Measurements from ENCODE around the gene OBP2B.
"Not testable (repeated sequence)": the region's sequence is repeated elsewhere in the genome, so short reads cannot be mapped to it uniquely, and the experiment has no call there.

Gene OBP2B

DNA sequence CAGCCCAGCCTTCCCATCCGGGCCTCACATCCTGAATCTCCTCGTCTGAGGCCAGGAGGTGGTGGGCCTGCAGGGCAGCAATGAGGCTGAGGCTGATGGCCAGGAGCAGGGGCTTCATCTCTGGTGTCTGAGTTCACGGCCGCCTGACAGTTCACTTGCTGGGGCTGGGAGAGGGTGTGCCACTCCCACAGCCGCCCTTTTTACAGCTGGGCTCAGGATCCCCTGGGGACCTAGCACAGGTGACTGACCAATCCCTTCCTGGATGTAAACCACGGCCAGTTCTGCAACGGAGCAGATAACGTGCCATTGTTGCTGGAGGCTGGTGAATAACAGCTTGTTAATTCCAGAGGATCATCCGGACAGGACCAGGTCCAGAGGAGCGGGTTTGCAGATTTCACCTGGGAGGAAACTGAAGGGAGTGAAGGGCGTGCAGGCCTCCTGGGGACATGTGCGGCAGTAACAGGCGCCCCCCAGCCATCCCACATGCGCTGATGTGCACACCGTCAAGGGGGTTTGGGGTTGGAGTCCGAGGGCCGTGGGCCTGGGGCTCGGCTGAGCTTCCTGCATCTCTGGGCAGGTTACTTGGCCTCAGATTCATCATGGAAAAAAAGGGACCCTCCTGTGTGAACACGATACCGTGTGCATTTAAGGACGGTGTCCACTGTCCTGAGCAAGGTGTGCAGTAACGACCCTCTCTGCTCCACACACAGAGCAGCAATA, 19.6 kb upstream of the OBP2B start:
- H3K4me1 ChIP-seq (ENCODE audit: control insufficient read depth, insufficient read depth, low read length); H3K27ac ChIP-seq (ENCODE audit: low read depth, low read length); H3K9ac ChIP-seq (ENCODE audit: low read depth, low read length); H3K4me3 ChIP-seq (ENCODE audit: low read depth, low read length); H3K27me3 ChIP-seq (ENCODE audit: control insufficient read depth, insufficient read depth, low read length); H3K36me3 ChIP-seq (ENCODE audit: control insufficient read depth, insufficient read depth, low read length); H3K9me3 ChIP-seq (ENCODE audit: control insufficient read depth, insufficient read depth, low read length): not testable (repeated sequence)

DNA sequence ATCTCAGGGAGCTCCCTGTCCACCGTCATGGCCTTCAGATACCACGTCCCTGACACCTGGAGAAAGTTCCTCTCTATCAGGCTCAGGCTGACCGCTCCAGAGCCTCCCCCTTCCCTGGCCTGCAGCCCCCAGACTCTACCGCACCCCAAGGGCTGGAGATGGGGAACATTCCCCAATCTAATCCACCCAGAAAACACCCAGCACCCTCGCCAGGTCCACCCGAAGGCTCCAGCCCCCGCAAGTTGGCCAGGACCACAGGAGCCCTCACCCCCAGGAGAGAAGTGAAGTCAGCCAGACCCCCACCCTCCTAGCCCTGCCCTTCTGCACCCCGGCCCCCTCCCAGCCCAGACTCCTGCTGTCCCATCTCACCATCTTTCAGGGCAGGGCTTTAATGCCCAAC, 18.9 kb upstream of the OBP2B start:
- not testable (repeated sequence) for H3K4me1 ChIP-seq (ENCODE audit: control insufficient read depth, insufficient read depth, low read length); H3K27ac ChIP-seq (ENCODE audit: low read depth, low read length); H3K36me3 ChIP-seq (ENCODE audit: control insufficient read depth, insufficient read depth, low read length); H3K4me3 ChIP-seq (ENCODE audit: low read depth, low read length); H3K9ac ChIP-seq (ENCODE audit: low read depth, low read length); H3K27me3 ChIP-seq (ENCODE audit: control insufficient read depth, insufficient read depth, low read length); H3K9me3 ChIP-seq (ENCODE audit: control insufficient read depth, insufficient read depth, low read length)

DNA sequence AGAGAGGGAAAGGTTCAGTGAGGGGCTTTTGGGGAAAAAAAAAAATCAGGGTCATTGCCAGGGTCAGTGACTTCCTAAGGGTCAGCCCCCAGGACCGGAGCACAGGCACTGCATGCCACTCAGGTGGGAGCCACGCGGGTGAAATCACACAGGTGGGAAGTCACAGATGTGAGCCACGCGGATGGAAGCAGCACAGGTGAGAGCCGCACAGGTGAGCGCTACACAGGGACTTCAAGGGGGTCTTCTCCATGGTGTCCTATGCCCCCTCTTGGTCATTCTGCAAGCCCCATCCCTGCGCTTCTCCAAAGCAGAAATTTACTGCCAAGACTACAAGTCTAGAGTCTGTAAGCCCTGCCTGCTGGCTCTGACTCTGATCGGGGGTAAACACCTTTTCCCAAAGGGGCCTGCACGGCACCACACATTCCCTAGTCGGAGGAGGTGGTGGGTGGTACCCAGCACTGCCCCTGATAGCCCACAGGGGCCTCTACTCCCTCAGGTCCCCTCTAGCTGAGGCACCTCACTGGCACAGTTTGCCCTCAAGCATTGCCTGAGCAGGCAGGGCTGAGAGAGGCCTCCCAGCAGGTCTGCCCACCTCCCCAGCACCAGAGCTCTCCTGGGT, 18.3 kb upstream of the OBP2B start:
- H3K27me3 ChIP-seq (ENCODE audit: control insufficient read depth, insufficient read depth, low read length) = no peaks in the 10 kb centered on the region; the same call in 1 of the 2 replicates
- no peak overlapping the region for H3K4me3 ChIP-seq (ENCODE audit: low read depth, low read length)
- H3K9ac ChIP-seq (ENCODE audit: low read depth, low read length) = no peak overlapping the region
- H3K4me1 ChIP-seq (ENCODE audit: control insufficient read depth, insufficient read depth, low read length) = no peaks in the 10 kb centered on the region
- no peak overlapping the region for H3K27ac ChIP-seq (ENCODE audit: low read depth, low read length)
- H3K36me3 ChIP-seq (ENCODE audit: control insufficient read depth, insufficient read depth, low read length) = no peaks in the 10 kb centered on the region
- H3K9me3 ChIP-seq (ENCODE audit: control insufficient read depth, insufficient read depth, low read length) = no peaks in the 10 kb centered on the region

DNA sequence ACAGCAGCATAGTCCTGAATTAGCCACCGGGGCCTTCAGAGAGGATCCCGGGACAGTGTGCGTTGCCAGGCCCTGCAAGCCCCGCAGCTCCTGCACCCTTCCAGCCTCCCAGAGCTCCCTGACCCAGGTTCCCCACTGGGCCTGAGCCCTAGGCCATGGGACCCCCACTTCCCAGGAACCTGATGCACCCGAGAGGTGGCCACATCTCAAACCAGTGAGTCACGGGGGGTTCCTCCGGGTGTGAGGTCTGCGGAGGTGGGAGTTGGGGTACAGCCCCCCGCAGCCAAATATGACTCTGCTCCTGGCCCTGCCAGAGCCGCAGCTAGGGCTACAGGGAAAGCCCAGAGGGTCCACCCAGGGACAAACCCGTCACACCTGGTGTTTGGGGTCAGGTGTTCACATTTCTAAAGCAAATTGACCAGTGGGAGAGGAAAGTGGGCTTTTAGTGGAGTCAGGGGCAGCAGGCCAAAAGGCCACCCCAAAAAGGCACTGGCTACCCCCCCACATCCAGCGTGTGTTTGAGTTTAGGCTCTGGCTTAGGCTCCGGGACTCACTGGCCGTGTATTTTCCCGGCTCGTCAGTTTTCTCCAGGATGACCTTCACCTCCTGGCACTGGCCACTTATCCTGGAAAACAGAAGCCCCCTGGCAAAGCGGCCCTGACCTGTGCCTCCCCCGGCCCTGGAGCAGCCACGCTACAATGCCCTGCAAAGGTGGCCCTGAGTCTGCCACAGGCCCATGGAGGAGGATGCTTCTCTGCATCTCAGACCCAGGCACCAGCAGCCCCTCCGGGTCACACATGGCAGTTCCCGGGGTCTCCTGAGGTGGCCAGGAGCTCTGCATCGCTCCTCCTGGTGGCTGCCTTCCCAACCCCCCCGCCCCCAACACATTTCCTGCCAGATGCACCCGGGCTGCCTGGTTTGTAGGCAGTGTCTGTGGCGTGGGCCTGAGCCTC, 17.4 kb upstream of the OBP2B start:
- Histone ChIP-seq H3K4me3 (ENCODE audit: low read depth, low read length) (no peak overlapping the region), H3K27ac (ENCODE audit: low read depth, low read length) (no peak overlapping the region), H3K9ac (ENCODE audit: low read depth, low read length) (no peak overlapping the region), H3K36me3 (ENCODE audit: control insufficient read depth, insufficient read depth, low read length) (no peaks in the 10 kb centered on the region), H3K4me1 (ENCODE audit: control insufficient read depth, insufficient read depth, low read length) (no peaks in the 10 kb centered on the region), H3K27me3 (ENCODE audit: control insufficient read depth, insufficient read depth, low read length) (no peaks in the 10 kb centered on the region; the same call in 1 of the 2 replicates), H3K9me3 (ENCODE audit: control insufficient read depth, insufficient read depth, low read length) (no peaks in the 10 kb centered on the region)

DNA sequence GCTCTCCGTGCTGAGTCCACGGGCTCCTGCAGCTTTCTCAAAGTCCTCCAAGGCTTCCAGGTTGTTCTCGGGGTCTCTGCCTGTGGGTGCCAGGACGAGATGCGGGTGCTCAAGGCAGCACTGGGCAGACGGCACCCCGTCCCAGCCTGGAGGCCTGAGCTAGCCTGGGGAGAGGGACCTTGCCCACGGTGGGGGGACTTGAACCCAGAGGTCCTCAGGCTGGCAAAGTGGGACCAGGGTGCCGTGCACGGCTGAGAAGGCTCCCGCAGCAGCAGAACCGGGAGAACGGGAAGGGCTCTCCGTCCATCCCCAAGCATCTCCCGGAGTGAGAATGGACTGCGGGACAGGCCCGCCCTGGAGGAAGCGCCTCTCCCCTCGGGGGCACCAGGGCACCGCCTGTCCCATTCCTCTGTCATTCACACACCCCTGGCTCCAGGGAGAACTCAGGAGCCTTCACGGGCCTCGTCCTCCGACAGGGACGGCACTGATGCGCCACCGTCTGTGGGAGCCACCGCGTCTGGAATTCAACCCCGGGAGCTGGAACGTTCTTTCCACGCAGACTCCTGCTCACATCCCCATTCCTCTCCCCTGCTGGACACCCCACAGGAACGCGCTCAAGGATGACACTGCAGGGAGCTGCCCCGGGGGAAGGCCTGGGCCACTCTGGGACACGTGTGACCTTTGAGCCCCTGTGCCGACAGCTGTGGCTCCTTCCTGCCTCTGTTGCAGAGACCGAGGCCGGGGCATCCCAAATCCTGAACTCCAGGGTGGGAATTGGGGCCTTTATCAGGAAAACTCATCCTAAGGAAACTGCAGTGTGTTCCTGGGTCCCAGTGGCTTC, 16.3 kb upstream of the OBP2B start:
- Histone ChIP-seq H3K36me3 (ENCODE audit: control insufficient read depth, insufficient read depth, low read length) (no peaks in the 10 kb centered on the region), H3K9me3 (ENCODE audit: control insufficient read depth, insufficient read depth, low read length) (no peaks in the 10 kb centered on the region), H3K27ac (ENCODE audit: low read depth, low read length) (no peak overlapping the region), H3K27me3 (ENCODE audit: control insufficient read depth, insufficient read depth, low read length) (no peaks in the 10 kb centered on the region; the same call in 1 of the 2 replicates), H3K9ac (ENCODE audit: low read depth, low read length) (no peak overlapping the region), H3K4me1 (ENCODE audit: control insufficient read depth, insufficient read depth, low read length) (no peaks in the 10 kb centered on the region), H3K4me3 (ENCODE audit: low read depth, low read length) (no peak overlapping the region)

DNA sequence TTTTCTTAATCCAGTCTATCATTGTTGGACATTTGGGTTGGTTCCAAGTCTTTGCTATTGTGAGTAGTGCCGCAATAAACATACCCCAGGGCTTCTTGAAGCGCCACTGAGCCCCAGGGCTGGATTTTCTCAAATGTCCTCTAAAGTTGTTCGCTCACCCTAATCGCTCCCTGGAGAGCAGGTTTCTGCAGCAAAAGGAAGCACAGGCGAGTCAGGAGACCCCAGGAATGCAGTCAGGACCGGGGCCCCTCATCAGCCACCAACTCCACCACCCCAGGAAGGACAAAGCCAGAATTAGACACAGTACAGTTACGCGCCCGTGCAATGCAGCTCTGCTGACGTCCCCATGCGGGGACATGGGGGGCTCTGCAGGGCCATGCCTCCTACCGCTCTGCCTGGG, 15.7 kb upstream of the OBP2B start:
- Histone ChIP-seq H3K27me3 (ENCODE audit: control insufficient read depth, insufficient read depth, low read length) (no peaks in the 10 kb centered on the region; the same call in 1 of the 2 replicates), H3K4me3 (ENCODE audit: low read depth, low read length) (no peak overlapping the region), H3K9me3 (ENCODE audit: control insufficient read depth, insufficient read depth, low read length) (no peaks in the 10 kb centered on the region), H3K4me1 (ENCODE audit: control insufficient read depth, insufficient read depth, low read length) (no peaks in the 10 kb centered on the region), H3K9ac (ENCODE audit: low read depth, low read length) (no peak overlapping the region), H3K36me3 (ENCODE audit: control insufficient read depth, insufficient read depth, low read length) (no peaks in the 10 kb centered on the region), H3K27ac (ENCODE audit: low read depth, low read length) (no peak overlapping the region)

DNA sequence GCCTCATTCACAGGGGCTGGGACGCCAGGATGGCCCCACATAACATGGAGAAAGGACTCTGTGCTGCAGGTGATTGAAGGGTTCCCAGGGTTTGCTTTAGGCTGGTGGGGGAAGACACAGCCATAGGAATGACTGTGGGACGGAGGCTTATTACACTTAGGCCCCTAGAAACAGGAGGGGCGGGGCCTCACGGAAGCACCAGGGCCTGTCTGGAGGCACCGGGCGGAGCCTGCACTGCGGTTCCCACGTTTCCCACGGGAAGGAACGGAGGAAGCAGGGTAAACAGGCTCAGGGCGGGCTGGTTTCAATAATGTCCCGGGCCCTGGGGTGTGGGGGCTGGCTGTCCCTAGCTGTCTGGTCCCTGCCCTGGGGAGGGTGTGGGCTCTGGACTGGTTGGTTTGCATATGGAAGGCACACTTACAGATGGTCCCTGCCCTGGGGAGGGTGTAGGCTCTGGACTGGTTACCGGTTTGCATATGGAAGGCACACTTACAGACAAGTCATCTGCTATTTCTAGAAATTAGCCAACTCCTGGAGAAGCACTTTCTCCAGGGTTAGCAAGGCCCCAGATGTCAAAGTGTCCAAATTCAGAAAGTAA, 14.2 kb upstream of the OBP2B start:
- not testable (repeated sequence) for H3K9ac ChIP-seq (ENCODE audit: low read depth, low read length); H3K9me3 ChIP-seq (ENCODE audit: control insufficient read depth, insufficient read depth, low read length); H3K4me1 ChIP-seq (ENCODE audit: control insufficient read depth, insufficient read depth, low read length); H3K27me3 ChIP-seq (ENCODE audit: control insufficient read depth, insufficient read depth, low read length); H3K36me3 ChIP-seq (ENCODE audit: control insufficient read depth, insufficient read depth, low read length); H3K27ac ChIP-seq (ENCODE audit: low read depth, low read length); H3K4me3 ChIP-seq (ENCODE audit: low read depth, low read length)

DNA sequence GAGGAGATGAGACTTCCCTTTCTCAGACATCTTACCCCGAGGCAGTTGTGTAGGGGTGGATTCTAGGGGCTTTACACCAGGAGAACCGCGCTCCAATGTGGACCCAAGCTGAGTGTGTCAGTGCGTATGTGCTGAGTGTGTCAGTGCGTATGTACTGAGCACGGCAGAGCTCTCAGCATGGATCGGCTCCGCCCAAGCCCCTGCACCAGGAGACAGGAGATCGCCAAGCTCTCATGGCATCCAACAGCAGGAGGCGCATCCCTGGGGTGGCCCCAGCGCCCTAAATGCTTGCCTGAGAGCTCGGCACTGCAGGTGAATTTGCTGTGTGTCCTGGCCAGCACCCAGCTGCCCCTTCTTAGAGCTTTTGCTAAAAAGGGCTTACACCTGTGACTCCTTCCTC, 12.9 kb upstream of the OBP2B start:
- H3K4me3 ChIP-seq (ENCODE audit: low read depth, low read length); H3K27ac ChIP-seq (ENCODE audit: low read depth, low read length): not testable (repeated sequence)

DNA sequence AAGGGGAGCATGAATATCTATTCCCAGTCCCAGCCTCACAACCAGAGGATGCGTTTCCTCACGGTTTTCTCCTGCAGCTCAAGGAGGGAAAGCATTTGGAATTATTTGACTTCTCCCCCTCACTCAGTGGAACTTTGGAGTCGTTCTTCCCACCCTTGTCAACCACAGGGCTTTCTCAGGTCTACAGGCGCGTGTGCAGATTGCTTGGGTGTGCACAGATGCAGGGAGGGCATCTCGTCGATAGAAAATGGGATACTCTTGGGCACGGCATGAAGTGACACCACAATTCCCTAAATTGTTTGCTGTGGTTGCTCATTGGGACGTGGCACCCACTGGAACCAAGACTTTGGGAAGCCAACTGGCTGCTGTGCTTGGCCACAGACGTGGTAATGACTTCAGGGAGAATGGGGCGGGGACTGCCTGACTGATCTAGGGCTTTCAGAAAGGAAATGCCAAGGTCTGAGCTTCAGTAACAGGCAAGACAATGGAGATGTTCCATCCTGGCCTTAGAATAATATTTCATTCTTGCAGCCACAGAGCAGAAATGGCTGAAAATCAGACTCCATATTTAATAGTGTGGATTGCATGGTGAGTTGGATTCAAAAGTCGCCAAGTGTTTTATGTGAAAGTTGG, 12.2 kb upstream of the OBP2B start:
- Histone ChIP-seq H3K27ac (ENCODE audit: low read depth, low read length) (no peak overlapping the region), H3K36me3 (ENCODE audit: control insufficient read depth, insufficient read depth, low read length) (no peaks in the 10 kb centered on the region), H3K4me1 (ENCODE audit: control insufficient read depth, insufficient read depth, low read length) (no peaks in the 10 kb centered on the region), H3K9ac (ENCODE audit: low read depth, low read length) (no peak overlapping the region), H3K9me3 (ENCODE audit: control insufficient read depth, insufficient read depth, low read length) (no peaks in the 10 kb centered on the region), H3K27me3 (ENCODE audit: control insufficient read depth, insufficient read depth, low read length) (peaks cover 11% of the 10 kb centered on the region), H3K4me3 (ENCODE audit: low read depth, low read length) (no peak overlapping the region)

More for the DNA sequence above, 12.9 kb upstream of the OBP2B start:
- H3K4me1 ChIP-seq (ENCODE audit: control insufficient read depth, insufficient read depth, low read length); H3K9me3 ChIP-seq (ENCODE audit: control insufficient read depth, insufficient read depth, low read length); H3K9ac ChIP-seq (ENCODE audit: low read depth, low read length); H3K36me3 ChIP-seq (ENCODE audit: control insufficient read depth, insufficient read depth, low read length): not testable (repeated sequence)
- peaks cover 11% of the 10 kb centered on the region for H3K27me3 ChIP-seq (ENCODE audit: control insufficient read depth, insufficient read depth, low read length)
